NCI-H187 (cell line): ENCODE measurements around the gene TMEM233.

ENCODE experiments used
- DNase-seq, 2 experiments: peaks; one replicate each; lab custom pipeline; 2025; lab: John Stamatoyannopoulos, UW

Gene TMEM233

GRCh38 chr12:119681728-119682638, 88.4 kb downstream of the TMEM233 start:
- DNase-seq: no peak

GRCh38 chr12:119682639-119683252, 89.2 kb downstream of the TMEM233 start:
- DNase-seq: no peak

- no peak for DNase-seq
Measured at GRCh38 chr12:119683413-119683812, 89.8 kb downstream of the TMEM233 start.

DNA sequence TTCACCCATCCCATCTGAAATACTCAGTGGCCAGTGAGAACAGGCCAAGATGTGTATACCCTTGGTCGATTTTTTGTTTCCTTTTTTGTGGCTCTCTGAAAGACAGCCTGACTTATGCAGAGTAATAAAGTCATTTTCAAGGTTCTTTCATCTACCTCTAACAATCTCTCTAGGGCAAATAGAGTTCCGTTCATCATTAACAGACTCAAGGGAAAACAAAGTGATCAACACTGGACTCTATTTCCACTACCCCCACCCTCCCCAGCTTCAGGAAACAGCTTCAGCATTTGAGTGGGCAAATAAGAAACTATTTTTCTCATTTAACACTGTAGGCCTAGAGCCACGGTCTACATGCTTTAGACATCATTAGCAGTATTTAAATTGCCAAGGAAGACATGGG, 90.2 kb downstream of the TMEM233 start:
- DNase-seq: no peak

- no peak for DNase-seq
Measured at GRCh38 chr12:119684711-119685369, 91.3 kb downstream of the TMEM233 start.

DNA sequence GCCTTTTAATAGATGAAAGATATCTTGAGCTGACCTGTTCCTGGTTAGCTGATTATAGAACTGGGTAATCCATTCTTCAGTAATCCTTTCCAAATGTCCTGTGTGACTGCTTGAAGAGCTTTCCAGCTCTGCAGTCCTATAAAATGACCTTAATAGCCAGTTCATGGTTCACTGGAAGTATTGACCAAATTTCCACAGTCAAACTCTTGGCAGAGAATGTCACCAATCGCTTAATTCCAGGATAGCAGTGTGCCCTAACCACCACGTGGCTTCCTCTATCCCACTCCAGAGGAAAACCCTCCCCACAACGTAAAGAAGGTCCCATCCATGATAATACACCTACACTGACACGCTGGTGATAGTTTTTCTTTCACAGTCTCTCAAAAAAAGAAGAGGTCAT, 91.8 kb downstream of the TMEM233 start:
- no peak for DNase-seq

GRCh38 chr12:119686355-119686754, 92.8 kb downstream of the TMEM233 start:
- no peak for DNase-seq

DNA sequence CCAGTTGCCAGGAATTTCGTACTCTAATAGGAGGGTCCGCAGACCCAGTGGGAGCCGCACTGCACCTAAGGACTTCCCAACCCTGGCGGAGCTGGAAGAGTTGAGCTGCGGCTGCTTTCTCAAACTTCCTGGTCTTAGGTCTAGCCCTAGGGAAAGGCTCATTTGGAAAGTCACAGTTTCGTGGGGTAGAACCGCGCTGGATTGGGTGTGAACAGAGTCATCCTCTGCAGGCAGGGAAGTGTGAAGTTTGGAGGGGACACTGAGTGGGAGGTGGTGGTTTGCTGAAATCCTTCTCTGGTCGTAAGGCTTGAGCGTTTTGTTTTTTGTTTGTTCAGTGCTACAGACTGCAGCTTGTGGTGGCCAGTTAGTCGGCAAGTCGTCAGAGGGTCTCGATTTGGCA, 93.2 kb downstream of the TMEM233 start:
- DNase-seq: no peak

- DNase-seq: no peak
Measured at GRCh38 chr12:119687406-119687805, 93.8 kb downstream of the TMEM233 start.

DNA sequence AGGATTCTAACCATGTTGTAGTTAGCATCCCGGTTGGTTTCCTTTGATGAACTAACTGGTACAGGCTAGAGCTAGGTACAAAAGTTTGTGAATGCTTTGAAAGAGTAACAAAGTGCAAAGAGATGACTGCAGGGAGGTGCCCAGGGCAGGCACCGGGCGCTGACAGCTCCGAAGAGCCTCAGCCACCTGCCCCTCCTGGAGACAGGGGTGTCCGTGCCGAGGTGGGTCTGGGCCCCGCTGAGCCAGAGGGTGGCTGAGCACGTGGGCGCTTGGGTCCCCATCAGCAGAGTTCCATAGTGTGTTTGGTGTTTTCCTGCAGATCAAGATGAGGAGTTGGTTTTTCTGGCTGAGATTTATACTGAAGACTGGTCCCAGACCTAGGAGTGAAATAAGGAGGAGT, 94.3 kb downstream of the TMEM233 start:
- no peak for DNase-seq

DNA sequence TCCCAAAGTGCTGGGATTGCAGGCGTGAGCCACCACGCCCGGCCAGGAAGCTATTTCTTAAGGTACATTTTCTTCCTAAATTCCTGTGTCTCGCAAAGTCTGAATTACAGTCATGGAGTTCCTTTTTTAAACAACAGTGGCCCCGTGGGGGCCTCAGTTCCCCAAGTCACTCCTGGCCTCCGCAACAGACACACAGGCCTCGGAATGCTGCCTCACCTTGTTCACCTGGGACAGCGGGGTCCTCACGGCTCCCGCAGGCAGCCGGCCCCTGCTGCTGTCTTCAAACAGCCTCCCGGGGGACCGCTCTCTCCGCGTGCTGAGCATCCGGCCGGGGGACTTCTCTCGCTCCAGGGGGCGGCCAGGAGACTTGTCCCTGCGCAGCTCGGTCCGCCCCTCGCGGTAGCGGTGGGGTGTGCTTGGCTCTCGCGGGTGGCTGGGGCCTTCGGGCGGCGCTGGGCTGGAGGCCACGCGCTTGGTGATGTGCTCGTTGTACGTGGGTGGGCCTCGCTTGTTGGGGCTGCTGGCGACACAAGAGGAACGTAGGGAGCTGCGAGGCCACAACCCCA, 96.4 kb downstream of the TMEM233 start:
- DNase-seq: no peak

DNA sequence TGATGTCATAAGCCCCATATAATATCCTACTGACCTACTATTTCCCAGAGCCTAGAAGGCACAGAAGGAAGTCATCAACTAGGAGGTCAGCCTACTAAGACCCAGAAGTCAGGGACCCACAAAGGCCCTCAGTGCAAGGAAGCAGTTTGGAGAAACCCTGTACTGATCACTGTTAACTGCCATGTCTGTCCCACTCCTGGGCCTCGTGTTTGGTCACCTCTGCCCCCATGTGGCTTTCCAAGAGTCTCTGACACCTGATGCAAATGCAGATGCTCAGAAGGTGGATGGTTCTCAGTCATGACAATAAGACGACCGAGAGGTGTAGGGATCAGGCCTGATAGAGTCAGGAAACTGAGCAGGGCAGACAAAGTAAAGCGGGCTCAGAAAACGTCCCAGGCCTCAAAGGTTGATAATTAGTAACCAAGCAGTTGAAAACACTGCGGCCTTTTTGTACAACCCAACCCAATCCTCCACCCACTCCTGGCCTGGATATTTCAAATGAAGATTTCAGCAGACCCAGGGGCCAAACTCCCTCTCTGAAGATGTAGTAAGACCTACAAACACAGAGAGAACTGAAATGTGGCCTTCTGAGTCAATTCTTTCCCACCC, 97.7 kb downstream of the TMEM233 start:
- no peak for DNase-seq

DNA sequence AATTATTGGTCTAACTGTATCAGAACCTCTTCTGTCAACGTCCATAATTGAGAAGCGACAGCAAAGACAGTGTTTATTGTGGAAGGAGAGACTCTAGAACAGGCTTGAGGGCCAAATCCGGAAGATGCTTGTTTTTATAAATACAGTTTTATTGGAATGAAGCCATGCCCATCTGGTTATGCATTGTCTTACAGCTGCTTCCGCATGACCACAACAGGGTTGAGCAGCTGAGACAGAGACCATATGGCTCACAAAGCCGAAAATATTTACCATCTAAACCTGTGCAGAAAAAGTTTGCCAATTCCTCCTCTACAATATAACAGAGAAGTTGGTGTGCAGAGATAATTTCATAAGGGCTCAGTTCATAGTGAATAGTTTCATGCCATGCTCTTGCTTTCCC, 98.8 kb downstream of the TMEM233 start:
- DNase-seq: no peak
